ENCODE results near the gene CLTCL1. TPM values are rescaled to one million over a fixed set of nuclear protein-coding genes. Genes with fewer than 3 reads are reported as not detected.

The CLTCL1 gene
- total RNA-seq, 1 experiment from 2014 or later = 7.1 TPM

GRCh38 chr22:19193879-19194278 is 97.6 kb downstream of the CLTCL1 start:
- intact Hi-C loops (cut with micrococcal nuclease) = no loop called here
- RAD21 ChIA-PET (ENCODE audit: low non-redundant PET in 1 of 2, low total read pairs in 2 of 2, uncharacterized antibody in 2 of 2, unreplicated experiment in 2 of 2) = no interaction called here
- Histone ChIP-seq H3K4me3 (replicated peaks in 1 of 2; ENCODE audit: low read depth in 1 of 2, low read length in 2 of 2) (no peak overlapping the region), H3K36me3 (ENCODE audit: control insufficient read depth in 1 of 2, insufficient read depth in 2 of 2, low read length in 2 of 2) (no peaks in the 10 kb centered on the region), H4K20me1 (ENCODE audit: insufficient read depth) (no peaks in the 10 kb centered on the region), H2AFZ (ENCODE audit: low read depth, low read length, poor library complexity, severe bottlenecking) (no peak overlapping the region), H3K9me3 (ENCODE audit: control insufficient read depth in 1 of 2, insufficient read depth in 1 of 2, low read depth in 1 of 2, low read length in 2 of 2) (no peaks in the 10 kb centered on the region), H3K9me2 (ENCODE audit: insufficient read depth) (no peaks in the 10 kb centered on the region), H3K4me1 (ENCODE audit: control insufficient read depth in 1 of 2, insufficient read depth in 2 of 2, low read length in 2 of 2) (no peaks in the 10 kb centered on the region), H3K27me3 (ENCODE audit: insufficient read depth, low read length) (no peaks in the 10 kb centered on the region), H3K4me2 (ENCODE audit: low read length) (no peak overlapping the region), H3K27ac (ENCODE audit: low read depth, low read length) (no peak overlapping the region), H3K9ac (ENCODE audit: low read length) (no peak overlapping the region), H3K79me2 (ENCODE audit: insufficient read depth, low read length) (no peaks in the 10 kb centered on the region)
- DNase-seq (ENCODE audit: low read depth, low spot score) = no peak
- CTCF ChIA-PET = no interaction called here
- ATAC-seq = no peak
- TF ChIP-seq FOSL1 (IDR thresholded peaks at IDR 0.05; ENCODE audit: low read depth) = no peak
- no TSS peak for BruUV-seq (replicated peaks)
- POLR2A ChIA-PET = no interaction called here

- ATAC-seq (no peak), DNase-seq (ENCODE audit: low read depth, low spot score) (no peak)
- Histone ChIP-seq H3K27me3 (ENCODE audit: insufficient read depth, low read length) (no peaks in the 10 kb centered on the region), H3K9me2 (ENCODE audit: insufficient read depth) (no peaks in the 10 kb centered on the region), H3K36me3 (ENCODE audit: control insufficient read depth in 1 of 2, insufficient read depth in 2 of 2, low read length in 2 of 2) (no peaks in the 10 kb centered on the region), H2AFZ (ENCODE audit: low read depth, low read length, poor library complexity, severe bottlenecking) (no peak overlapping the region), H4K20me1 (ENCODE audit: insufficient read depth) (no peaks in the 10 kb centered on the region), H3K9me3 (ENCODE audit: control insufficient read depth in 1 of 2, insufficient read depth in 1 of 2, low read depth in 1 of 2, low read length in 2 of 2) (no peaks in the 10 kb centered on the region), H3K4me3 (replicated peaks in 1 of 2; ENCODE audit: low read depth in 1 of 2, low read length in 2 of 2) (no peak overlapping the region), H3K27ac (ENCODE audit: low read depth, low read length) (no peak overlapping the region), H3K79me2 (ENCODE audit: insufficient read depth, low read length) (no peaks in the 10 kb centered on the region), H3K4me1 (ENCODE audit: control insufficient read depth in 1 of 2, insufficient read depth in 2 of 2, low read length in 2 of 2) (peaks cover 2 to 11% of the 10 kb centered on the region in 2 experiments; a peak in 2 of 4 replicates), H3K9ac (ENCODE audit: low read length) (no peak overlapping the region), H3K4me2 (ENCODE audit: low read length) (no peak overlapping the region)
- TF ChIP-seq EGR1 (IDR thresholded peaks at IDR 0.05; ENCODE audit: low read depth) (no peak), EZH2phosphoT487 (IDR thresholded peaks at IDR 0.05; ENCODE audit: borderline replicate concordance) (no peak), POLR2AphosphoS5 (IDR thresholded peaks at IDR 0.05; ENCODE audit: low read depth, low read length) (no peak), YY1 (IDR thresholded peaks at IDR 0.05; ENCODE audit: extremely low read depth, insufficient replicate concordance, low read depth, low read length) (no peak), CBX3 (IDR thresholded peaks at IDR 0.05; ENCODE audit: low read depth) (no peak), FOSL1 (IDR thresholded peaks at IDR 0.05; ENCODE audit: low read depth) (no peak), TCF7L2 (IDR thresholded peaks at IDR 0.05; ENCODE audit: borderline replicate concordance, extremely low read depth, insufficient read depth, insufficient read length) (no peak), ZBTB33 (IDR thresholded peaks at IDR 0.05; ENCODE audit: extremely low read depth, insufficient replicate concordance, low read length) (no peak), CEBPB (IDR thresholded peaks at IDR 0.05; ENCODE audit: low read depth) (no peak), ZFX (IDR thresholded peaks at IDR 0.05) (no peak), ELF1 (IDR thresholded peaks at IDR 0.05; ENCODE audit: borderline replicate concordance, low read depth) (no peak), RAD21 (IDR thresholded peaks at IDR 0.05; ENCODE audit: low read depth) (no peak), EZH2 (IDR thresholded peaks at IDR 0.05) (no peak), MAX (IDR thresholded peaks at IDR 0.05) (no peak)
- ChIA-PET POLR2A (no interaction called here), CTCF (no interaction called here), RAD21 (ENCODE audit: low non-redundant PET in 1 of 2, low total read pairs in 2 of 2, uncharacterized antibody in 2 of 2, unreplicated experiment in 2 of 2) (no interaction called here)
- no TSS peak for BruUV-seq (replicated peaks)
- intact Hi-C loops (cut with micrococcal nuclease) = no loop called here
These were observed 103.6 kb downstream of the CLTCL1 start for GRCh38 chr22:19187716-19188563.
